AG04450 (cell line): Measurements from ENCODE around the gene DDX21. TPM values are rescaled to one million over a fixed set of nuclear protein-coding genes. Genes with fewer than 3 reads are reported as not detected.

ENCODE experiments used
- CTCF ChIA-PET: fragments of 300-600, 350-600 bp; formaldehyde crosslinking; extraction: SDS; loops from one replicate; lab custom pipeline; 2022; ENCODE audit warnings: antibody characterized with exemption, inconsistent platforms; lab: Charles Lee
- POLR2A ChIA-PET: fragments of 350-600 bp; formaldehyde crosslinking; extraction: SDS; loops from one replicate; lab custom pipeline; 2021; ENCODE audit warnings: antibody characterized with exemption, inconsistent platforms; lab: Yijun Ruan, JAX
- DNase-seq: peaks from one replicate; pipeline ENCODE4 v3.0.0-alpha.2; 2011; ENCODE audit warnings: low read depth, low spot score
- H3K27ac ChIP-seq: one replicate; pipeline ENCODE4 v1.5.1; 2012; ENCODE audit warnings: low read depth, low read length, control low read depth
- H3K27me3 ChIP-seq: one replicate; pipeline ENCODE4 v1.6.0; 2012; ENCODE audit warnings: low read length; ENCODE audit not compliant: control insufficient read depth, insufficient read depth
- H3K4me3 ChIP-seq: 2 replicates; pipeline ENCODE4 v1.5.1; 2011; ENCODE audit warnings: mild to moderate bottlenecking, low read depth, low read length, control low read depth
- H3K9me3 ChIP-seq: 2 replicates; pipeline ENCODE4 v1.5.1; 2012; ENCODE audit warnings: low read length; ENCODE audit not compliant: control insufficient read depth, insufficient read depth
- polyA plus RNA-seq: library from polyadenylated mRNA; depleted of rRNA; stranded (reverse); fragments of >200 nt; gene quantifications from 2 replicates; pipeline ENCODE4 v1.2.3, GENCODE V29; 2011
- TF ChIP-seq, protein P1 (sequence below): IDR thresholded peaks from 2 replicates; pipeline ENCODE4 v1.5.1; 2011; ENCODE audit warnings: low read depth, low read length, control low read depth, inconsistent platforms

Gene DDX21
- polyA plus RNA-seq, 1 experiment = 62.3 TPM

GRCh38 chr10:68954904-68955303, 1.1 kb upstream of the DDX21 start:
- H3K27me3 ChIP-seq = no peaks in the 10 kb centered on the region
- TF ChIP-seq, protein P1, sequence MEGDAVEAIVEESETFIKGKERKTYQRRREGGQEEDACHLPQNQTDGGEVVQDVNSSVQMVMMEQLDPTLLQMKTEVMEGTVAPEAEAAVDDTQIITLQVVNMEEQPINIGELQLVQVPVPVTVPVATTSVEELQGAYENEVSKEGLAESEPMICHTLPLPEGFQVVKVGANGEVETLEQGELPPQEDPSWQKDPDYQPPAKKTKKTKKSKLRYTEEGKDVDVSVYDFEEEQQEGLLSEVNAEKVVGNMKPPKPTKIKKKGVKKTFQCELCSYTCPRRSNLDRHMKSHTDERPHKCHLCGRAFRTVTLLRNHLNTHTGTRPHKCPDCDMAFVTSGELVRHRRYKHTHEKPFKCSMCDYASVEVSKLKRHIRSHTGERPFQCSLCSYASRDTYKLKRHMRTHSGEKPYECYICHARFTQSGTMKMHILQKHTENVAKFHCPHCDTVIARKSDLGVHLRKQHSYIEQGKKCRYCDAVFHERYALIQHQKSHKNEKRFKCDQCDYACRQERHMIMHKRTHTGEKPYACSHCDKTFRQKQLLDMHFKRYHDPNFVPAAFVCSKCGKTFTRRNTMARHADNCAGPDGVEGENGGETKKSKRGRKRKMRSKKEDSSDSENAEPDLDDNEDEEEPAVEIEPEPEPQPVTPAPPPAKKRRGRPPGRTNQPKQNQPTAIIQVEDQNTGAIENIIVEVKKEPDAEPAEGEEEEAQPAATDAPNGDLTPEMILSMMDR = no peak
- CTCF ChIA-PET = interaction anchor here (0.7 to 1.4 kb wide), 2 partner anchors 13 to 344 kb away, joined by 3 to 9 read pairs; no protein-coding TSS in a partner anchor
- H3K9me3 ChIP-seq = no peaks in the 10 kb centered on the region
- no peak for DNase-seq
- H3K4me3 ChIP-seq = no peak overlapping the region
- H3K27ac ChIP-seq = no peak overlapping the region
- POLR2A ChIA-PET = no interaction called here

DNA sequence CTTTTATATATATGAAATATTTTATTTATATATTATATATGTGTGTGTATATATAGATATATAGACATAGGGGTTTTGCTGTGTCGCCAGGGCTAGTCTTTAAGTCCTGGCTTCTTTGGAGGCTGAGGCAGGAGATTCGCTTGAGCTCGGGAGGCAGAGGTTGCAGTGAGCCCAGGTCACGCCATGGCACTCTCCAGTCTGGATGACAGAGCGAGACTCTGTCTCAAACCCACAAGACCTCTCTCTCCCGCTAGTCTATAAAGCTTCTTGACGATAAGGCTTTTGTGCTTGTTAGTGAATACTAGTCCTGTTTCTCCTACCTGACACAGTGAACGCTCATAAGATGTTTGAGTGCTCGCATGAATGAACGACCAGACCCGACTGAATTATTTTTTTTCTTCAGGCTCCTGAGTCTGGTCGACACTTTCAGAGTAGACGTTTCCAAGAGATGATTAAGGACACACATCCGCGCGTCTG, 577 bp upstream of the DDX21 start:
- no peaks in the 10 kb centered on the region for H3K27me3 ChIP-seq
- H3K27ac ChIP-seq = peak overlapping the region; percentile 88
- TF ChIP-seq, protein P1 = no peak
- no peaks in the 10 kb centered on the region for H3K9me3 ChIP-seq
- POLR2A ChIA-PET = interaction anchor here (0.7 to 1.3 kb wide), 3 partner anchors 132 to 225 kb away, joined by 3 to 7 read pairs (median 3); partner anchors contain the start of genes SRGN and SUPV3L1
- CTCF ChIA-PET = interaction anchor here (0.8 to 1.4 kb wide), 6 partner anchors 12 to 464 kb away, joined by 3 to 9 read pairs (median 4); no protein-coding TSS in a partner anchor
- H3K4me3 ChIP-seq = peak overlapping the region; percentile 99
- DNase-seq = no peak

DNA sequence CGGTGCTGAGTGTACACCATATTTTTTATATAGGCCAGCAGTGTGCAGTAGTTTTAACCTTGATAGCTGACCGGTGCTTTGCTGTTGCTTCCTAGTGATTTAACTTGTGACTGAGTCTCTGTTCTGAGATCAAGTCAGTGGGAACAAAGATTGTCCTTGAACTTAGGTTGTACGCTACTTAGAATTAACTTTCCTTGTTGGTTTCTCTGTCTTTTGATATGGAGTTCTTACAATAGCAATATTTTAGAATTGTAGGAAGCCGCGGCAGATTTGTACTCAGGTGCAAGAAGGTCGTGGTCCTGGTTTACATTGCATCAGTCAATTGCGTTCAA, 1.3 kb downstream of the DDX21 start:
- TF ChIP-seq, protein P1 = no peak
- ChIA-PET POLR2A (interaction anchor here (0.6 kb wide), 1 partner anchor 17 kb away, joined by 6 read pairs; no protein-coding TSS in a partner anchor), CTCF (interaction anchor here (1.3 kb wide), 1 partner anchor 13 kb away, joined by 3 read pairs; no protein-coding TSS in a partner anchor)
- no peaks in the 10 kb centered on the region for H3K9me3 ChIP-seq
- H3K27ac ChIP-seq = peak overlapping the region; percentile 88
- no peaks in the 10 kb centered on the region for H3K27me3 ChIP-seq
- DNase-seq = no peak
- H3K4me3 ChIP-seq = peak overlapping the region; percentile 99

- Histone ChIP-seq H3K9me3 (no peaks in the 10 kb centered on the region), H3K27ac (no peak overlapping the region), H3K4me3 (peak overlapping the region; percentile 99), H3K27me3 (no peaks in the 10 kb centered on the region)
- POLR2A ChIA-PET = interaction anchor here (0.6 kb wide), 1 partner anchor 18 kb away, joined by 6 read pairs; no protein-coding TSS in a partner anchor
- no peak for DNase-seq
- TF ChIP-seq, protein P1 = no peak
- CTCF ChIA-PET = interaction anchor here (1.3 kb wide), 1 partner anchor 12 kb away, joined by 3 read pairs; no protein-coding TSS in a partner anchor
These were observed 1.7 kb downstream of the DDX21 start for GRCh38 chr10:68957654-68958053.
